K562 (cell line): ENCODE results near the gene HTT-AS.

ENCODE experiments used
- ATF1 ChIP-seq, 2 experiments: fragments of 450-650 bp in 1 of 2; IDR thresholded peaks; 2 replicates each; pipeline ENCODE4 v1.6.1; 2016; ENCODE audit warnings: missing compliant biosample characterization in 1 of 2, missing genetic modification characterization in 1 of 2
- C11orf30 ChIP-seq: fragments of 450-650 bp; IDR thresholded peaks from 2 replicates; pipeline ENCODE4 v1.6.1; 2016; ENCODE audit warnings: low read depth, mild to moderate bottlenecking
- CHD1 ChIP-seq: fragments of 200-600 bp; sonication (generic); IDR thresholded peaks from one replicate; pipeline ENCODE4 v1.6.1; 2012; ENCODE audit warnings: mild to moderate bottlenecking, moderate library complexity, low read length, inconsistent platforms
- ELF4 ChIP-seq: fragments of 450-650 bp; formaldehyde crosslinking; IDR thresholded peaks from 2 replicates; pipeline ENCODE4 v1.4.0; 2022; ENCODE audit warnings: missing genetic modification characterization
- NR2F6 ChIP-seq: fragments of 450-650 bp; formaldehyde crosslinking; IDR thresholded peaks from 2 replicates; pipeline ENCODE4 v1.4.0; 2020; ENCODE audit warnings: mild to moderate bottlenecking
- NR3C1 ChIP-seq: sonication (generic); formaldehyde crosslinking; IDR thresholded peaks from 2 replicates; pipeline ENCODE4 v1.8.1; 2022; ENCODE audit warnings: missing genetic modification reagents
- POU5F1 ChIP-seq: fragments of 150-350 bp; IDR thresholded peaks from 2 replicates; pipeline ENCODE4 v1.6.1; 2014; ENCODE audit warnings: borderline replicate concordance, low read length, low read depth, mild to moderate bottlenecking; ENCODE audit not compliant: partially characterized antibody
- RFX5 ChIP-seq: IDR thresholded peaks from 2 replicates; pipeline ENCODE4 v1.6.1; 2011; ENCODE audit warnings: low read depth, mild to moderate bottlenecking, improper control_type of control experiment, low read length
- SAP30 ChIP-seq: fragments of 200-600 bp; sonication (generic); IDR thresholded peaks from 2 replicates; pipeline ENCODE4 v1.6.1; 2012; ENCODE audit warnings: borderline replicate concordance, low read depth, mild to moderate bottlenecking, moderate library complexity, low read length, control low read depth, inconsistent platforms; ENCODE audit not compliant: insufficient read depth, poor library complexity, severe bottlenecking
- SETDB1 ChIP-seq: IDR thresholded peaks from one replicate; pipeline ENCODE4 v1.6.1; 2012; ENCODE audit warnings: low read length, control low read depth, inconsistent platforms
- ZBTB17 ChIP-seq: fragments of 450-650 bp; formaldehyde crosslinking; IDR thresholded peaks from 2 replicates; pipeline ENCODE4 v1.4.0; 2020; ENCODE audit warnings: mild to moderate bottlenecking
- ZC3H11A ChIP-seq: IDR thresholded peaks from 2 replicates; pipeline ENCODE4 v1.6.1; 2012; ENCODE audit warnings: low read depth, low read length, improper control_type of control experiment
- ZNF175 ChIP-seq: fragments of 200-800 bp; sonication (Bioruptor generic); IDR thresholded peaks from 2 replicates; pipeline ENCODE4 v1.6.1; 2016; ENCODE audit warnings: low read depth, mild to moderate bottlenecking, missing genetic modification characterization, missing compliant biosample characterization
- TF ChIP-seq, protein P1 (sequence below), 3 experiments: IDR thresholded peaks in 2 of 3; conservative IDR thresholded peaks in 1 of 3; 2 replicates each; pipeline ENCODE4 v1.5.1; 2011 to 2012; ENCODE audit warnings: low read length in 3 of 3, mild to moderate bottlenecking in 3 of 3, control low read depth in 2 of 3, improper control_type of control experiment in 1 of 3, inconsistent platforms in 1 of 3, low read depth in 1 of 3, mixed read lengths in 1 of 3, moderate library complexity in 1 of 3; ENCODE audit not compliant: insufficient read depth in 2 of 3

DNA sequence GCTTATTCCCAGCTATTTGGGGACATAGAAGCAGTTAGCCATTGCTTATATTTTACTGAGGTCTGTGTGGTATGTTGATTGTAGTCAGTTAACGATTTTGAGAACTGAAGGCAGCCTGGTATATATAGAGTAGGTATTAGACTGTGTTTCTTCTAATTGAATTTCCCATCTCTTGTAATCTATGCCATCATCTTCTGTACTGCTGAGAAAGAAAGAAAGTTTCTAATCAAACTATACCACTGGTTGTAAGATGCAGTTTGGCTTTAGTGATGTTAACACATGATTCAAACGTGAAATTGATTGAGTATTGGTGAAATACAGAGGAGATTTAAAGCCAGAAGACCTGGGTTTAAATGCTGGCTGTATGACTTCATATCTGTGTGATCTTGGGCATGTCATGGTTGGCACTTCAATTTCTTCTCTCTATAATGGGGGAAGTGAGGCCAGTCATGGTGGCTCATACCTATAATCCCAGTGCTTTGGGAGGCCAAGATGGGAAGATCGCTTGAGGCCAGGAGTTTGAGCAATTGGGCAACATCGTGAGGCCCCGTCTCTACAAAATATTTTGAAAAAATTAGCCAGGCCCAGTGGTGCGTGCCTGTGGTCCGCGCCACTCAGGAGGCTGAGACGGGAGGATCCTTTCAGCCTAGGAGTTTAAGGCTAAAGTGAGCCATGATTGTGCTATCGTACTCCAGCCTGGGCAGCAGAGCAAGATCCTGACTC, 11.8 kb upstream of the HTT-AS start:
- TF ChIP-seq NR2F6 (no peak), ZNF175 (no peak), C11orf30 (no peak), ZC3H11A (no peak), POU5F1 (no peak), CHD1 (no peak), SAP30 (no peak), ATF1 (CRISPR knock-in tag; IDR thresholded peaks at IDR 0.05) (no peak), ATF1 (tag; IDR thresholded peaks at IDR 0.05) (no peak), SETDB1 (no peak), ELF4 (CRISPR knock-in tag) (no peak), RFX5 (no peak), NR3C1 (CRISPR knock-in tag) (no peak), ZBTB17 (CRISPR knock-in tag) (no peak)
- TF ChIP-seq, protein P1, sequence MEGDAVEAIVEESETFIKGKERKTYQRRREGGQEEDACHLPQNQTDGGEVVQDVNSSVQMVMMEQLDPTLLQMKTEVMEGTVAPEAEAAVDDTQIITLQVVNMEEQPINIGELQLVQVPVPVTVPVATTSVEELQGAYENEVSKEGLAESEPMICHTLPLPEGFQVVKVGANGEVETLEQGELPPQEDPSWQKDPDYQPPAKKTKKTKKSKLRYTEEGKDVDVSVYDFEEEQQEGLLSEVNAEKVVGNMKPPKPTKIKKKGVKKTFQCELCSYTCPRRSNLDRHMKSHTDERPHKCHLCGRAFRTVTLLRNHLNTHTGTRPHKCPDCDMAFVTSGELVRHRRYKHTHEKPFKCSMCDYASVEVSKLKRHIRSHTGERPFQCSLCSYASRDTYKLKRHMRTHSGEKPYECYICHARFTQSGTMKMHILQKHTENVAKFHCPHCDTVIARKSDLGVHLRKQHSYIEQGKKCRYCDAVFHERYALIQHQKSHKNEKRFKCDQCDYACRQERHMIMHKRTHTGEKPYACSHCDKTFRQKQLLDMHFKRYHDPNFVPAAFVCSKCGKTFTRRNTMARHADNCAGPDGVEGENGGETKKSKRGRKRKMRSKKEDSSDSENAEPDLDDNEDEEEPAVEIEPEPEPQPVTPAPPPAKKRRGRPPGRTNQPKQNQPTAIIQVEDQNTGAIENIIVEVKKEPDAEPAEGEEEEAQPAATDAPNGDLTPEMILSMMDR (IDR thresholded peaks at IDR 0.05 in 2 of 3, conservative IDR thresholded peaks at IDR 0.05 in 1 of 3; ENCODE audit: insufficient read depth in 2 of 3, low read depth in 1 of 3, low read length in 3 of 3) = no peak
